Liver (tissue), 9 donors: ENCODE results near the gene PSENEN. TPM values are rescaled to one million over a fixed set of nuclear protein-coding genes. Genes with fewer than 3 reads are reported as not detected.

ENCODE experiments used
- DNase-seq: peaks from one replicate; pipeline ENCODE4 v3.0.0-alpha.2; 2017; ENCODE audit warnings: low spot score
- H3K27ac ChIP-seq, 2 donors: one replicate each; pipeline ENCODE4 v1.7.0; 2013; ENCODE audit warnings: inconsistent platforms in 2 of 2, low read length in 2 of 2, control low read depth in 1 of 2, low read depth in 1 of 2, mild to moderate bottlenecking in 1 of 2
- H3K27me3 ChIP-seq, 4 donors: one replicate each; pipeline versions ENCODE4 v1.6.1 to v1.7.0; 2013; ENCODE audit warnings: low read length in 3 of 4, inconsistent platforms in 1 of 4, mild to moderate bottlenecking in 1 of 4, moderate library complexity in 1 of 4; ENCODE audit not compliant: control insufficient read depth in 4 of 4, insufficient read depth in 4 of 4
- H3K36me3 ChIP-seq, 4 donors: one replicate each; pipeline versions ENCODE4 v1.6.1 to v1.7.0; 2013; ENCODE audit warnings: low read length in 3 of 4, mild to moderate bottlenecking in 3 of 4, low read depth in 1 of 4, moderate library complexity in 1 of 4; ENCODE audit not compliant: control insufficient read depth in 4 of 4, insufficient read depth in 3 of 4
- H3K4me1 ChIP-seq, 4 donors: one replicate each; pipeline versions ENCODE4 v1.6.1 to v1.7.0; 2013; ENCODE audit warnings: low read length in 3 of 4, mild to moderate bottlenecking in 3 of 4, moderate library complexity in 1 of 4; ENCODE audit not compliant: control insufficient read depth in 4 of 4, insufficient read depth in 4 of 4
- H3K4me3 ChIP-seq, 3 donors: one replicate each; pipeline versions ENCODE4 v1.6.1 to v1.7.0; 2013; ENCODE audit warnings: low read length in 3 of 3, control low read depth in 1 of 3, low read depth in 1 of 3, mild to moderate bottlenecking in 1 of 3
- H3K9ac ChIP-seq, 2 donors: one replicate each; pipeline ENCODE4 v1.7.0; 2013; ENCODE audit warnings: low read length in 2 of 2, mild to moderate bottlenecking in 2 of 2, moderate library complexity in 2 of 2, control low read depth in 1 of 2, low read depth in 1 of 2
- H3K9me3 ChIP-seq, 4 donors: one replicate each; pipeline versions ENCODE4 v1.6.1 to v1.7.0; 2013; ENCODE audit warnings: low read length in 3 of 4; ENCODE audit not compliant: control insufficient read depth in 4 of 4
- ATF3 ChIP-seq: IDR thresholded peaks from 2 replicates; pipeline ENCODE4 v1.6.1; 2016; ENCODE audit warnings: antibody characterized with exemption
- EGR1 ChIP-seq, 2 donors: IDR thresholded peaks; 2 replicates each; pipeline ENCODE4 v1.6.1; 2016 to 2018; ENCODE audit warnings: antibody characterized with exemption in 2 of 2, low read depth in 2 of 2
- FOXA1 ChIP-seq: IDR thresholded peaks from 2 replicates; pipeline ENCODE4 v1.6.1; 2016; ENCODE audit warnings: antibody characterized with exemption
- GABPA ChIP-seq, 2 donors: IDR thresholded peaks in 1 of 2; conservative IDR thresholded peaks in 1 of 2; 2 replicates each; pipeline ENCODE4 v1.6.1; 2016; ENCODE audit warnings: antibody characterized with exemption in 2 of 2, mild to moderate bottlenecking in 1 of 2, moderate library complexity in 1 of 2
- HNF4A ChIP-seq, 2 donors: conservative IDR thresholded peaks; 2 replicates each; pipeline ENCODE4 v1.6.1; 2016; ENCODE audit warnings: antibody characterized with exemption in 2 of 2, mild to moderate bottlenecking in 2 of 2
- HNF4G ChIP-seq: IDR thresholded peaks from 2 replicates; pipeline ENCODE4 v1.6.1; 2016; ENCODE audit warnings: antibody characterized with exemption
- JUND ChIP-seq, 2 donors: IDR thresholded peaks; 2 replicates each; pipeline ENCODE4 v1.6.1; 2016; ENCODE audit warnings: antibody characterized with exemption in 2 of 2
- MAX ChIP-seq: IDR thresholded peaks from 2 replicates; pipeline ENCODE4 v1.6.1; 2016; ENCODE audit warnings: antibody characterized with exemption
- NR2F2 ChIP-seq: IDR thresholded peaks from 2 replicates; pipeline ENCODE4 v1.6.1; 2016; ENCODE audit warnings: antibody characterized with exemption
- RAD21 ChIP-seq, 2 donors: IDR thresholded peaks; 2 replicates each; pipeline ENCODE4 v1.6.1; 2016; ENCODE audit warnings: antibody characterized with exemption in 2 of 2, mild to moderate bottlenecking in 2 of 2
- RXRA ChIP-seq, 2 donors: IDR thresholded peaks; 2 replicates each; pipeline ENCODE4 v1.6.1; 2017 to 2018; ENCODE audit warnings: antibody characterized with exemption in 2 of 2, mild to moderate bottlenecking in 1 of 2
- TAF1 ChIP-seq: conservative IDR thresholded peaks from 2 replicates; pipeline ENCODE4 v1.6.1; 2016; ENCODE audit warnings: antibody characterized with exemption, mild to moderate bottlenecking
- YY1 ChIP-seq: IDR thresholded peaks from 2 replicates; pipeline ENCODE4 v1.6.1; 2016; ENCODE audit warnings: antibody characterized with exemption, mild to moderate bottlenecking
- WGBS: extraction: QIAGEN DNeasy Blood & Tissue Kit; methylation state at CpG from one replicate; pipeline ENCODE4 v1.1.7; 2013; 5-methylcytosine and 5-hydroxymethylcytosine counted together
- polyA plus RNA-seq, 2 donors: library from polyadenylated mRNA; stranded (reverse) in 1 of 2; unstranded in 1 of 2; fragments of 200-250 nt in 1 of 2; fragments of >200 nt in 1 of 2; fragmentation: Nextera tagmentation in 1 of 2; extraction: Ambion mirVana in 1 of 2; gene quantifications; one replicate each; pipeline versions ENCODE4 v1.2.1 to v1.2.3, GENCODE V29; 2013 to 2015
- total RNA-seq, 2 donors: library from RNA; depleted of rRNA; stranded (reverse); fragments of >200 nt; gene quantifications; one replicate each; pipeline ENCODE4 v1.2.3, GENCODE V29; 2014
- TF ChIP-seq, protein P1 (sequence below): IDR thresholded peaks from 2 replicates; pipeline ENCODE4 v1.6.1; 2016; ENCODE audit warnings: antibody characterized with exemption
- TF ChIP-seq, protein P2 (sequence below): fragments of 150-350 bp; IDR thresholded peaks from 2 replicates; pipeline ENCODE4 v1.5.1; 2017; ENCODE audit warnings: improper control_type of control experiment, low read depth, low read length; ENCODE audit not compliant: missing input control
- TF ChIP-seq, protein P3 (sequence below): IDR thresholded peaks from 2 replicates; pipeline ENCODE4 v1.6.1; 2016; ENCODE audit warnings: antibody characterized with exemption, mild to moderate bottlenecking
- donor health status: healthy.
- donor health status: healthy.
- donor health status: healthy.
- donor health status: healthy.
- donor health status: healthy.

Gene PSENEN
- total and polyA plus RNA-seq, 4 donors = 7.4 to 58.1 (median 20.7) TPM

GRCh38 chr19:35777086-35777841 is 31.8 kb downstream of the PSENEN start:
- Histone ChIP-seq H3K4me1 (peaks cover 0 to 5% (median 4%) of the 10 kb centered on the region in 4 donors), H3K36me3 (peaks cover 0 to 1% (median 0%) of the 10 kb centered on the region in 4 donors), H3K4me3 (no peak overlapping the region), H3K27me3 (no peaks in the 10 kb centered on the region), H3K27ac (no peak overlapping the region), H3K9ac (no peak overlapping the region), H3K9me3 (no peaks in the 10 kb centered on the region)
- WGBS = 83% methylated on average over 19 of the region's 19 CpGs
- no peak for DNase-seq
- TF ChIP-seq TAF1 = no peak
- no peak for TF ChIP-seq EGR1 (IDR thresholded peaks at IDR 0.05; ENCODE audit: low read depth in 2 of 2)
- TF ChIP-seq RAD21 (IDR thresholded peaks at IDR 0.05) = no peak
- TF ChIP-seq, protein P1, sequence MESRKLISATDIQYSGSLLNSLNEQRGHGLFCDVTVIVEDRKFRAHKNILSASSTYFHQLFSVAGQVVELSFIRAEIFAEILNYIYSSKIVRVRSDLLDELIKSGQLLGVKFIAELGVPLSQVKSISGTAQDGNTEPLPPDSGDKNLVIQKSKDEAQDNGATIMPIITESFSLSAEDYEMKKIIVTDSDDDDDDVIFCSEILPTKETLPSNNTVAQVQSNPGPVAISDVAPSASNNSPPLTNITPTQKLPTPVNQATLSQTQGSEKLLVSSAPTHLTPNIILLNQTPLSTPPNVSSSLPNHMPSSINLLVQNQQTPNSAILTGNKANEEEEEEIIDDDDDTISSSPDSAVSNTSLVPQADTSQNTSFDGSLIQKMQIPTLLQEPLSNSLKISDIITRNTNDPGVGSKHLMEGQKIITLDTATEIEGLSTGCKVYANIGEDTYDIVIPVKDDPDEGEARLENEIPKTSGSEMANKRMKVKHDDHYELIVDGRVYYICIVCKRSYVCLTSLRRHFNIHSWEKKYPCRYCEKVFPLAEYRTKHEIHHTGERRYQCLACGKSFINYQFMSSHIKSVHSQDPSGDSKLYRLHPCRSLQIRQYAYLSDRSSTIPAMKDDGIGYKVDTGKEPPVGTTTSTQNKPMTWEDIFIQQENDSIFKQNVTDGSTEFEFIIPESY = no peak
- no peak for TF ChIP-seq YY1
- TF ChIP-seq NR2F2 = no peak
- TF ChIP-seq HNF4A (conservative IDR thresholded peaks at IDR 0.05) = no peak
- TF ChIP-seq FOXA1 = no peak
- TF ChIP-seq, protein P2, sequence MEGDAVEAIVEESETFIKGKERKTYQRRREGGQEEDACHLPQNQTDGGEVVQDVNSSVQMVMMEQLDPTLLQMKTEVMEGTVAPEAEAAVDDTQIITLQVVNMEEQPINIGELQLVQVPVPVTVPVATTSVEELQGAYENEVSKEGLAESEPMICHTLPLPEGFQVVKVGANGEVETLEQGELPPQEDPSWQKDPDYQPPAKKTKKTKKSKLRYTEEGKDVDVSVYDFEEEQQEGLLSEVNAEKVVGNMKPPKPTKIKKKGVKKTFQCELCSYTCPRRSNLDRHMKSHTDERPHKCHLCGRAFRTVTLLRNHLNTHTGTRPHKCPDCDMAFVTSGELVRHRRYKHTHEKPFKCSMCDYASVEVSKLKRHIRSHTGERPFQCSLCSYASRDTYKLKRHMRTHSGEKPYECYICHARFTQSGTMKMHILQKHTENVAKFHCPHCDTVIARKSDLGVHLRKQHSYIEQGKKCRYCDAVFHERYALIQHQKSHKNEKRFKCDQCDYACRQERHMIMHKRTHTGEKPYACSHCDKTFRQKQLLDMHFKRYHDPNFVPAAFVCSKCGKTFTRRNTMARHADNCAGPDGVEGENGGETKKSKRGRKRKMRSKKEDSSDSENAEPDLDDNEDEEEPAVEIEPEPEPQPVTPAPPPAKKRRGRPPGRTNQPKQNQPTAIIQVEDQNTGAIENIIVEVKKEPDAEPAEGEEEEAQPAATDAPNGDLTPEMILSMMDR = no peak
- TF ChIP-seq ATF3 = no peak
- no peak for TF ChIP-seq JUND (IDR thresholded peaks at IDR 0.05)
- no peak for TF ChIP-seq GABPA (IDR thresholded peaks at IDR 0.05 in 1 of 2, conservative IDR thresholded peaks at IDR 0.05 in 1 of 2)

DNA sequence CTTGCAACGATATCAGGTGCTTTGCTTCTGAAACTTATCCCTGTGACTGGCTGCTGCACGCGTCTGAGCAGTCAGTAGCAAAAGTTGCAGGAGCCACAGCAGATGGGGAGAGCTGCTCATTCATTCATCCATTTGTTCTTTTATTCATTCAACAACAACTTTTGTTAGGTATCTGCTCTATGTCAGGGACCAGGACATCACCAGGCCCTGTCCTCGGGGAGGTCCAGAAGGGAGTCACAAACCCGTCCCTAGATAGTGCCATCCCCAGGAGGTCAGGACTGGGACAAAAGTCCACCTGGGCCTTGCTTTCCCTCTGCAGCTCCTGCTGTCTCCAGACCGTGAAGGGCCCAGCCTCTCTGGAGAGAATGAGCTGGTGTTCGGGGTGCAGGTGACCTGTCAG is 32.5 kb downstream of the PSENEN start:
- H3K9me3 ChIP-seq = no peaks in the 10 kb centered on the region
- 83% methylated on average over 7 of the region's 7 CpGs for WGBS
- H3K27ac ChIP-seq = no peak overlapping the region
- H3K36me3 ChIP-seq = peaks cover 0 to 1% (median 0%) of the 10 kb centered on the region in 4 donors
- no peaks in the 10 kb centered on the region for H3K27me3 ChIP-seq
- no peak overlapping the region for H3K9ac ChIP-seq
- DNase-seq = no peak
- no peak overlapping the region for H3K4me3 ChIP-seq
- H3K4me1 ChIP-seq = peaks cover 0 to 5% (median 4%) of the 10 kb centered on the region in 4 donors
- no peak for TF ChIP-seq MAX
- TF ChIP-seq RXRA (IDR thresholded peaks at IDR 0.05) = no peak
- no peak for TF ChIP-seq HNF4G
- TF ChIP-seq, protein P1 = no peak
- no peak for TF ChIP-seq HNF4A (conservative IDR thresholded peaks at IDR 0.05)
- TF ChIP-seq TAF1 = no peak
- TF ChIP-seq, protein P3, sequence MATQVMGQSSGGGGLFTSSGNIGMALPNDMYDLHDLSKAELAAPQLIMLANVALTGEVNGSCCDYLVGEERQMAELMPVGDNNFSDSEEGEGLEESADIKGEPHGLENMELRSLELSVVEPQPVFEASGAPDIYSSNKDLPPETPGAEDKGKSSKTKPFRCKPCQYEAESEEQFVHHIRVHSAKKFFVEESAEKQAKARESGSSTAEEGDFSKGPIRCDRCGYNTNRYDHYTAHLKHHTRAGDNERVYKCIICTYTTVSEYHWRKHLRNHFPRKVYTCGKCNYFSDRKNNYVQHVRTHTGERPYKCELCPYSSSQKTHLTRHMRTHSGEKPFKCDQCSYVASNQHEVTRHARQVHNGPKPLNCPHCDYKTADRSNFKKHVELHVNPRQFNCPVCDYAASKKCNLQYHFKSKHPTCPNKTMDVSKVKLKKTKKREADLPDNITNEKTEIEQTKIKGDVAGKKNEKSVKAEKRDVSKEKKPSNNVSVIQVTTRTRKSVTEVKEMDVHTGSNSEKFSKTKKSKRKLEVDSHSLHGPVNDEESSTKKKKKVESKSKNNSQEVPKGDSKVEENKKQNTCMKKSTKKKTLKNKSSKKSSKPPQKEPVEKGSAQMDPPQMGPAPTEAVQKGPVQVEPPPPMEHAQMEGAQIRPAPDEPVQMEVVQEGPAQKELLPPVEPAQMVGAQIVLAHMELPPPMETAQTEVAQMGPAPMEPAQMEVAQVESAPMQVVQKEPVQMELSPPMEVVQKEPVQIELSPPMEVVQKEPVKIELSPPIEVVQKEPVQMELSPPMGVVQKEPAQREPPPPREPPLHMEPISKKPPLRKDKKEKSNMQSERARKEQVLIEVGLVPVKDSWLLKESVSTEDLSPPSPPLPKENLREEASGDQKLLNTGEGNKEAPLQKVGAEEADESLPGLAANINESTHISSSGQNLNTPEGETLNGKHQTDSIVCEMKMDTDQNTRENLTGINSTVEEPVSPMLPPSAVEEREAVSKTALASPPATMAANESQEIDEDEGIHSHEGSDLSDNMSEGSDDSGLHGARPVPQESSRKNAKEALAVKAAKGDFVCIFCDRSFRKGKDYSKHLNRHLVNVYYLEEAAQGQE = no peak
- TF ChIP-seq GABPA (IDR thresholded peaks at IDR 0.05 in 1 of 2, conservative IDR thresholded peaks at IDR 0.05 in 1 of 2) = no peak
